ENCODE data around the gene ITFG1. TPM values are rescaled to one million over a fixed set of nuclear protein-coding genes. Genes with fewer than 3 reads are reported as not detected.

The ITFG1 gene
- total and polyA plus RNA-seq, 7 donors: 12.0 to 59.3 (median 36.0) TPM

- DNase-seq: peak; percentile 93
- intact Hi-C loops (cut with DNase I): no loop called here
- 66 to 87% methylated on average over 10 of the region's 10 CpGs for WGBS, 2 donors
- Histone ChIP-seq H3K27ac (peak overlapping the region; percentile 59 to 76 (median 68)), H3K27me3 (no peaks in the 10 kb centered on the region), H3K4me3 (peak overlapping the region in 2 of 4 donors; percentile 16 to 19), H3K36me3 (peaks cover 0 to 1% (median 0%) of the 10 kb centered on the region in 4 donors), H3K9me3 (peaks cover 0 to 7% (median 3%) of the 10 kb centered on the region in 4 donors), H3K4me1 (peaks cover 0 to 37% (median 29%) of the 10 kb centered on the region in 4 donors)
- TF ChIP-seq POLR2AphosphoS5 (IDR thresholded peaks at IDR 0.05) (peak; percentile 44 to 80 (median 69)), CTCF (IDR thresholded peaks at IDR 0.05) (no peak), EP300 (IDR thresholded peaks at IDR 0.05) (peak in 1 of 4 donors; percentile 22), POLR2A (IDR thresholded peaks at IDR 0.05) (no peak)
These were observed 31.8 kb upstream of the ITFG1 start for GRCh38 chr16:47492428-47493377.

DNA sequence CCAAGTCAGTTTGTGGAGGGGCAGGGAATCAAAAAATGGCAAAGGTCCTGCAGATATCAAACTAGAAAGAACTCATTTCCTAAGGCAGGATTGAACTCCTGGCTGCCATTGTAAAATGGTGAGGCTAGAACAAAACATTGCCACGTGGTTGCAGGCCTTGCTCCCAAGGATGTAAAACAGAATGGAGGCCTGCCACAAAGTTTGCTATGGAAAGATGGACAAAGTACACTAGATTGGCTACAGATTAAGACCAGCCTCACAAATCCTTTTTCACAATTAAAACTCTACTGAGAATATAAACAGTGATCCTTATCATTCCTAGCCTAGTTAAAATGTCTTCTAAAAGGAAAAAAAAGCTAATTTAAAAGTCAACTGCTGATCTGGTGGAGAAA lies 31.2 kb upstream of the ITFG1 start:
- Histone ChIP-seq H3K36me3 (no peaks in the 10 kb centered on the region), H3K27ac (peak overlapping the region; percentile 59 to 76 (median 68)), H3K4me1 (peaks cover 0 to 37% (median 29%) of the 10 kb centered on the region in 4 donors), H3K4me3 (no peak overlapping the region), H3K9me3 (peaks cover 0 to 7% (median 3%) of the 10 kb centered on the region in 4 donors), H3K27me3 (no peaks in the 10 kb centered on the region)
- intact Hi-C loops (cut with DNase I): no loop called here
- no peak for TF ChIP-seq CTCF (IDR thresholded peaks at IDR 0.05)
- no peak for TF ChIP-seq POLR2A (IDR thresholded peaks at IDR 0.05)
- TF ChIP-seq POLR2AphosphoS5 (IDR thresholded peaks at IDR 0.05): no peak
- no peak for TF ChIP-seq EP300 (IDR thresholded peaks at IDR 0.05)
- 63 to 75% methylated on average over 1 of the region's 1 CpG for WGBS, 2 donors
- DNase-seq: no peak

DNA sequence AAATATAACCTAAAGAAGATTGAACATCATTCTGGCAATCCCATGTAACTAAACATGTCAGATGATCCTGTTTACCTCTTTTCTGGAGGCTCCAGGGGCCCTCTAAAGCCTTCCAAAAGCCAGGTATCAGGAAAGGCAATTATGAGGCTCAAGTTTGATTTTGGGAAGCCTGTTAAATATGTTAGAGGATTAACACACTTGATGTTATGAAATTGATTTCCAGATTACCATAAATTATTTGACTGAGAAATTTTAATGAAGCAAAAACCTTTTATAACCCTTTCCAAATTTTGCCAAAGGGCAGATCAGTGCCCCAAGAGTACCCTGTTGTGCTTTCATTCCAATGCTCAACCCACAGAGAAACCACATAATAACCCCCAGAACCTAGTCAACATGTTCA lies 29.6 kb upstream of the ITFG1 start:
- Histone ChIP-seq H3K9me3 (peaks cover 0 to 7% (median 3%) of the 10 kb centered on the region in 4 donors), H3K27me3 (no peaks in the 10 kb centered on the region), H3K4me3 (no peak overlapping the region), H3K27ac (no peak overlapping the region), H3K4me1 (peaks cover 0 to 37% (median 29%) of the 10 kb centered on the region in 4 donors), H3K36me3 (no peaks in the 10 kb centered on the region)
- DNase-seq: no peak
- intact Hi-C loops (cut with DNase I): no loop called here
- TF ChIP-seq POLR2A (IDR thresholded peaks at IDR 0.05) (no peak), CTCF (IDR thresholded peaks at IDR 0.05) (no peak), POLR2AphosphoS5 (IDR thresholded peaks at IDR 0.05) (no peak)

DNA sequence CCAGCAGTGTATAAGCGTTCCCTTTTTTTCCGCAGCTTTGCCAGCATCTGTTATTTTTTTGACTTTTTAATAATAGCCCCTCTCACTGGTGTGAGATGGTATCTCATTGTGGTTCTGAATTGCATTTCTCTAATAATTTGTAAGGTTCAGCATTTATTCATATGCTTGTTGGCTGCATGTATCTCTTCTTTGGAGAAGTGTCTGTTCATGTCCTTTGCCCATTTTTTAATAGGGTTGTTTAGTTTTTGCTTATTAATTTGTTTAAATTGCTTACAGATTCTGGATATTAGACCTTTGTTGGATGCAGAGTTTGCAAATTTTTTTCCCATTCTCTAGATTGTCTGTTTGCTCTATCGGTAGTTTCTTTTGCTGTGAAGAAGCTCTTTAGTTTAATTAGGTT lies 27.2 kb upstream of the ITFG1 start:
- H3K36me3 ChIP-seq: no peaks in the 10 kb centered on the region
- WGBS, 2 donors: 79 to 99% methylated on average over 3 of the region's 3 CpGs
- H3K4me3 ChIP-seq: no peak overlapping the region
- H3K9me3 ChIP-seq: peaks cover 0 to 7% (median 3%) of the 10 kb centered on the region in 4 donors
- peaks cover 0 to 34% (median 21%) of the 10 kb centered on the region in 4 donors for H3K4me1 ChIP-seq
- intact Hi-C loops (cut with DNase I): no loop called here
- no peaks in the 10 kb centered on the region for H3K27me3 ChIP-seq
- TF ChIP-seq EP300 (IDR thresholded peaks at IDR 0.05): no peak
- no peak for TF ChIP-seq CTCF (IDR thresholded peaks at IDR 0.05)
- TF ChIP-seq POLR2A (IDR thresholded peaks at IDR 0.05): no peak
- no peak for TF ChIP-seq POLR2AphosphoS5 (IDR thresholded peaks at IDR 0.05)
- DNase-seq: no peak
- no peak overlapping the region for H3K27ac ChIP-seq
